GM11168 (cell line): Measurements from ENCODE around the gene PRAC1.
"Not testable (repeated sequence)": the region's sequence is repeated elsewhere in the genome, so short reads cannot be mapped to it uniquely, and the experiment has no call there.

ENCODE experiments used
- in situ Hi-C: fragments of 300-500 bp; cut with MboI; formaldehyde crosslinking; loops from one replicate; pipeline ENCODE4 v1.12.0; 2022; ENCODE audit warnings: low sequenced_read_pairs; ENCODE audit not compliant: unreplicated experiment

PRAC1 gene

DNA sequence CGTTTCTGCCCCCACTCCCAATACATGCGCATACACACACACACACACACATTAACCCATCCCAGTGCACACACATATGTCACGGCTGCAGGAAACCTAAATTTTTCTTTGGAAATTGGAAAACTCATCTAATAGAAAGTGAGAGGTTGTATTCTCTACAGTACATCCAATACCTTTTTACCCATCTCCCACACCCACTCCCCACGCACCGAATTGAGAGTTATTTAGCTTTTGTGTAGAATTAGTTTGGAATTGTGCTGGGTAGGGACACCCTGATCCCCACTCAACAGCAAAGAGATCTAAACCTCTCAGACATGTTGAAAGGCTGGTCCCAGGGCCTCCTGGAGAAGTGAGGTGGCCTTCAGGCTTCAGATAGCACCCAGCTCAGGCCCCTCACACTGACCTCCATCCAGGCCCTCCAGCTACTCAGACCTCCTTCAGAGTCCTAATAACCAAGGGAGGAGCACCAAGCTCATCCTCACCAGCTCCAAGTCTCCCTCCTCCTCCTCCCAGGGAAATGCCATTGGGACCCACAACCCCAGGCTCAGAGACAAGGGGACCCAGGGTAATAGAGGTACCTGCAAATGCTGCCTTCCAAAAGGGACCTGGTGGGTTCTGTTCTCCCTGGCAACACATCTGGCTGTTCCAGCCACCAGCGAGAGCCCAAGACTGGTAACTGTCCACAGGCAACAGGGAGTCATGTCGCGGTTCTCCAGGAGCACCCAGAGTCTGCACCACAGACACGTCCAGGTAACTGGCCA is 5.3 kb upstream of the PRAC1 start:
- in situ Hi-C loops: no loop called here

DNA sequence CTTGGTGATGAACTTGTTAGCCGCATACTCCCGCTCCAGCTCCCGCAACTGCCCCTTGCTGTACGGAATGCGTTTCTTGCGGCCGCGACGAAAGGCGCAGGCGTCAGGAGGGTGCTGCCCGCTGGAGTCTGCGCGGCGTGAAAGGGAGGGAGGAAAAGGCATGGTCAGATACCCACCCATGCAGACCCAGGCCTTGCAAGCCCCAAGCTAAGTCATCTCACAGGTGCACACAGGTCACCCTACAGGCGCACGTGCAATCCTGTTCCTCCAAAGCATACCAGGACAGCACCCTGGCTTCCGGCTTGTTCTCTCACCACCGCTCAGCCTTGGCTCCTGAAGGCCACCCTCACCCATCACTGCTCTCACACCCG is 4.6 kb upstream of the PRAC1 start:
- in situ Hi-C loops: no loop called here

DNA sequence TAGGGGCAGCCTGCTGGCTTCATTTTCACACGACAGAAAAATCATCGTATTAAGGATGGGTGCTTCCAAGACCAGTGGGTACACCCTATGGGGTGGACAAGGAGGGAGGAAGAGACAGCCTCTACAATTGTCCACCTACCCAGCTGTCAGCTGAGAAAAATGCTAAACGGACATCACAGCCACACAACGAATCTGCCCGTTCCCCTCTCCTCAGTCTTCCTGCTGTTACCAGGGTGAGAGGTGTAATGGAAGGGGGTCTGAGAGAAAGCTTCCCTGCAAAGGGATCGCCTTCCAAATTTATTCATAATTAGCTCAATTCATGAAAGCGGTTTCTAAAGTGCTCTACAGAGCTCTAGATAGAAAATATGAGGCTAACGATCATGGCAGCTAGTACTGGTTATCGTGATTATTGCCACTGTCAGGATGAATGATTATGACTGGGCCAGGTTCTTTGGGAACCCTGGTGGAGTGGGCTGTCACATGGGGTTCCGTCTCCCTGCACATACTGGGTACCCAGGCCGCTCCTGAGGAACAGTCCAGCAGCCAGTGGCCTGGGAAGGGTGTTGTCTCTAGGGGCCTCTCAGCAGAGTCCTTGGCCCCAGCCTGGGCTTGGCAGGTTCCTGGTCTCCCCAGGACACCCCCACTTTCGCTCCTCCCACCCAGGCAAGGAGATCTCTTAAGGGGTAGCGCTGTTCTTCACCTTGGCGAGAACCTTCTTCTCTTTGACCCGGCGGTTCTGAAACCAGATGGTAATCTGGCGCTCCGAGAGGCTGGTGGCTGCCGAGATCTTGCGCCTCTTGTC is 4.0 kb upstream of the PRAC1 start:
- in situ Hi-C loops: no loop called here

DNA sequence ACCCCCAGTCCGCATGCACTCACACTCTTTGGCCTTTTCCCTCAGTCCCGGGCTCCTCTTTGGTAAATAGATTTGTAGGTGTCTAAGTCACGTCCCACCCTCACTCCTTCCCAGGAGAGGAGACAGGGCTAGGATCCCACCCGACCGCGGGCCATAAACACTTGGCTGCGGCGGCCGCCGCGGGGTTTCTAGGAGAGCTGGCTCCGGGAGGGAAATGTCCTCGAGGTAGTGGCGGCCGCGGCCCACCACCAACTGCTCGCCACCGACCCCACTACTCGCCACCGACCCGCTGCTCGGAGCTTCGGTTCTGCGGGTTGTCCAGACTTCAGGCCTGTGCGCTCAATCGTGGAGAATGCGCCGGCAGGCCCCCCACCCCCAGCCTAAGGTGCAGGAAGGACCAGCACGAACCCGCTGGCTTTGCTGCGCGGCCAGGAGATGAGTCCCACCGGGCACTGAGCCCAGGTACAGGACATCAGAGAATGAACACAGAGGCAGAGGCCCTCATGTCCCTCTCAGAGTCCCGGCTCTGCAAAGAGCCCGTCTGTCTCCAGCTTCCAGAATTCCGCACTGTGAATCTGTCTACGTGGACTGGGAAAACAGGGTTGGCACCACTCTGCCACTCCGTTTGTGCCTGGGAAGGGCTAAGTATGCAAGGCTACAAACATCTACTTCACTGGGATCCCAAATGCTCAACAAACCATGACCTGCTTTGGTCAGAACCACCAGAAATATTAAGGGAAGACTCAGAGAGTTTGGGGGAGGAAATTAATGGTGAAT is 3.2 kb upstream of the PRAC1 start:
- in situ Hi-C loops: no loop called here

DNA sequence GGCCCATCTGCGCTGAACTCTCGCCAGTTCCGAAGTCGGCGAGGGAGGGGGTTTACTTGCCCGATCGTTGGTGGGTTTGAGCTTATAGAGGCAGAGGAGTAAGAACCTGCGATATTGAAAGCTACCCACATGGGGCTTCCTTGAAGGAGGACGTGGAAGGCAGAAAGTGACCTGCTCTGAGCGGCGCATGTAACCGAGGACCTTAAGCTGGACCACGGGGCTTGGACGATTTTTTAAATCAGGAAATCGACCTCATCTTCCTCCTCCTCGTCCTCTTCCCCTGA is 2.6 kb upstream of the PRAC1 start:
- in situ Hi-C loops: no loop called here

DNA sequence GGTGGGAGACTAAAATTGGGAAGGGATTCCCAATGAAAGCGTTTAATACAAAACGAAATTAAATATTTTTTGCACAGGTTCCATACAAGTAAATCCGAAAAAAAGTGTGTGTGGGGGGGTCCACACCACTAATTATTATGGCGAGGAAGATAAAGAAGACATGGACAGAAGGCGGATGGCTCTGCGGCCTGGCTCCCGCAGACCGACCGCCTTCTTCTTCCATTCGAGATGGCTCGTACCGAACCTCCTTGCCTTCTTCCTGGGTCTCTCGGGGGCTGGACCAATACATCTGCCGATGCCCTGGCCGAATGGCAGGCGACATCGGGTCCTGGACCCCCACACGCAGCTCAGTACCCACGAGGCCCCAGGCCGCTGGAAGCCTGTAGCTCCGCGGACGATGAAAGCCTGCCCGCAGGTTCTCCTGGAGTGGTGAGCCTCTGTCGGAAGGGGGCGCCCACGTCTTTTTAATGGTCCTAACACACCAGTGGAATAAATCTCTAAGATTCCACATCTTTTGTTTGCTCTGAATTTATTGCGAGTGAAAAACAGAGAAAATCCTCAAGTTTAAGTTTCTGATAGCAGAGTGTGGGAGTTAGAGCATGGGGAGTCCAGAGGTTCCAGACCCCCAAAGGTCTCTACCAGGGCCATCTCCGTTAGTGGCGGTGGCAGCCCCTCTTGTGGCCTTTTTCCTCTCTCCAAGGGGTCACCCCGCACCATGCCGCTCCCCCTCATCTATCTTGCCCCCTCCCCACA is 2.1 kb upstream of the PRAC1 start:
- in situ Hi-C loops: no loop called here

DNA sequence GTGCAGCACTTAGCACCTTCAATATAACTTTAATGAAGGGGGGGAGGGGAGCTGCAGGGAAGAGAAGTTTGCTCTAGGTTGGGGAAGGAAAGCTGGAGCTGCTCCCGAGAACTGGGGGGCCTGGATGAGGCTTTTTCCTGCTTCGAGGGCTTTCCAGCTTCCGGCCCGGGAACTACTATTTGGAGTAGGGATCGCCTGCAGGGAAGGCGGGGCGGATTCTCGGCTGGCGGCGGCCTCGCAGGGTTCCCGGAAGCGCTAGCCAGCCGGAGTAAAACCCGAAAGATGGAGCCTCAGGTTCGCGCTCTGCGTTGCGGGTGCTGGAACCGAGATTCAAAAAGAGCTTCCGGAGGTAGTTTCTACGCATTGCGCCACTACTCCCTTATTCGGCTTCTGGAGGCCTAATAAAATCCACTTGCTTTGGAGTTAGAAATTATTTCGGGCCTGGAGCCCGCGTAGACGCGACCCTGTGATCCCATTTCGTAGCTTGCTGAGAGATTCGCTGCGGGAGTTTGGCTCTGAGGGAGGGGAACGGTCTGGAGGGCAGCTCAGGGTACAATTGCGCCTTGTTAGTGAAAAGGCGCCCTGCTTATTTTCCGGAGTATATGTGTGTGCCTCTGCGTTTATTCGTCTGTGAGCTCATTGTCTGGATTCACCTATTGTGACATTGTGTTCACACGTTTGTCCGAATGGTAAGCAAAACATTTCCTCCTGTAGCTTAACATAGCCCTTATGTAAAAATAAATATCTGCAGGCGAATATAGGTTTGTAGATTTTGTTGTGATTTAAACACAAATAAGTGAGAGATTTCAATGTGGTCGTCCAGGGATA is 1.3 kb upstream of the PRAC1 start:
- in situ Hi-C loops: no loop called here

DNA sequence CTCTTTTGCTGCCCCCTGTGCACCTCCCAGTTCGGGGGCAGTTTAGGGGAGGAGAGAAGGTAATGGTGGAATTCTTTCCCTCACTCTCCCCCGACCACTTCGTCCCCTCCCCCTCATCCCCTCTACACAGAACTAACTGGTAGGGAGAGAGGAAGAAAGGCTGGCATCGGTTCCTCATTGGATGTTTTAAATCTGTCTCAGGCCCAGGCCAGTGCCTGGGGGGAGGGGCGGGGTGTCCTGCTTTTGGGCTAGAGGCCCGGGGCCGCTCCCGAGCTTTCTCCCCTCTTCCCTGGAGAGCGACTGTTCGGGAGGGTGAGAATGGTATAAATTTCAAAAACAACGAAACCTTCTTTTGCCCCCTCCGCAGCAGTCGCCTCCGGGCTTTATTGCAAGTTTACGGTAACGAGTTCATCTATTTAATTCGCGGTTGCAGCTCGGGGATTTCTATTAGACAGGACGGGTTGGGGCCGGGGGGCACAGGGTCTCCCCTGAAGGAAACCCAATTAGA is 651 bp upstream of the PRAC1 start, which contains the start of gene PRAC2:
PRAC2 (plus strand) TSS at position 271 of the 508 bp plus-strand sequence. CDS start 1,226 bp downstream, outside the sequence.
- in situ Hi-C loops: no loop called here

DNA sequence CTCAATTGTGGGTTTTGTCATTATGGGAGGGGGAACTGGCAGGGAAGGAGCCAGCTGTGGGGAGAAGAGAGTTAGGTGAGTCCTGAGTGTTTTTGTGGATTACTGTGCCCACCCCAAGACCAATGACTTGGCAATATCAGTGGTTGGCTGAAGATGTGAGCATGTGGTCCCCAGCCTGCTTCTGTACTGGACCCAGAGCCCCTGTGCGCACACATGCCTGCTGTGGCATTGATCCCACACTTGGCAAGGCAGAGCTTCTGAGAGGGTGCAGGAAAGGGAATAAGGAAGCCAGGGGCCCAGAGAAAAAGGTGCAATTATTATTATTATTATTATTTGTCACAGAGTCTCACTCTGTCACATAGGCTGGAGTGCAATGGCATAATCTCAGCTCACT is 1.3 kb downstream of the PRAC1 start:
- in situ Hi-C loops: no loop called here

DNA sequence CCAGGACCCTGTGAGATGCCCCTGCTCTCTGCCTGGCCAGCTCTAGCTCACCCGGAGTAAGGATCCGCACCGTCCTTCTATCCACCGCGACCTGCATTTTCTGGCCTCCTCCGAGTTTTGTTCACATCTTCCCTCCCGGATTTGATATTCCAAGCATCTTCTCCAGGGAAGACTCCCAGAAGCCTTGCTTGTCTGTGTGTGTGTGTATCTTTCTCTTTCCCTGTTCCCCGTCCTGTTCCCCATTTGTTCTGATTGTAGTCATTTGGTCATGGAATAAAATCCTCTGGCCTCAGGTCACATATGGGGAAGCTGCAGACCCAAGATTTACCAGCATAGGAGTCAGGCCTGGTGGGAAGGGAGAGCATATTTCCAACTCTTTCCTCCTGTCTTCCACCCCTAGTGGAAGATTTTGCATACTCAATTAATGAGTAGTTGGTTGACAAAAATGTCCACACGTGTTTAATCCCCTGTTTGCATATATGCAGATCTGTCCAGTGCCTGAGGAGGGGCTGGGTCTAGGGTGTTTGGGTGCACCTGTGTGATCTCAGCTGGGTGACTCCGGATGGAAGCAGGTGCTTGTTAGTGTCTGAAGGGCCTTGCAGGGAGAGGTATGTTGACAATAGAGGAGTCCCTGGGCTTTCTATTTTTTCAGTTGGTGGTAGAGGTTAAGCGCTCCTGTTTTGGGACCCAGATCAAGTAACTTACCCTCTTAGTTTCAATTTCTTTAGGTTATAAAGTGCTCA is 1.9 kb downstream of the PRAC1 start:
- in situ Hi-C loops: no loop called here

DNA sequence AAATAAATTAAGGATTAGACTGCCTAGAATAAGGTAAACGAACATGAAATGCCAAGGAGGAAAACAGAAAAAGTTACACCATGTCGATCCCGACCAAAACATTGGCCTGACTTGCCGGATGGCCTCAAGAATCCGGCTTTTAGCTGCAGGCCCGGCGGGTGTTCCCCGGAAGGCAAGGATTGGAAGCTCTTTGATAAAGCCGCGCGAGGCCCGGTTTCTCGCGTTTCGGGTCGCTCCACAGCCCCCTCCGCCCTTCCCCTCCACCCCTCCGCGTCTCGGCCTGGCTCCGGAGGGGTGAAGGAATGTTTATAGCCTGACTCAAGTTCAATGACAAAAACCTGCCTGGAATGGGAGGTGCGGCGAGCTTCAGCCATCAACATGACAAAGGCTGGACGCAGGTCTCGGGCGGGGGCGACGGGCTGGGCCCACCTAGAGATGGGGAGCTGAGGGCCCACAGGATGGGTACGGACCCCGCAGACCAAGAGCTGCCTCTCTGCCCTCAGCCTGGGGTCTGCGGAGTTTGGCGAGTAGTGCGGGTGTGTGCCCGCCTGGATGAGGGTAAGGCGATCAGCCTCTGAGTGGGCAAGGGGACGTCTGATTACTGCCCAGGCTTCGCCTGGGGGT is 2.6 kb downstream of the PRAC1 start:
- in situ Hi-C loops: no loop called here

DNA sequence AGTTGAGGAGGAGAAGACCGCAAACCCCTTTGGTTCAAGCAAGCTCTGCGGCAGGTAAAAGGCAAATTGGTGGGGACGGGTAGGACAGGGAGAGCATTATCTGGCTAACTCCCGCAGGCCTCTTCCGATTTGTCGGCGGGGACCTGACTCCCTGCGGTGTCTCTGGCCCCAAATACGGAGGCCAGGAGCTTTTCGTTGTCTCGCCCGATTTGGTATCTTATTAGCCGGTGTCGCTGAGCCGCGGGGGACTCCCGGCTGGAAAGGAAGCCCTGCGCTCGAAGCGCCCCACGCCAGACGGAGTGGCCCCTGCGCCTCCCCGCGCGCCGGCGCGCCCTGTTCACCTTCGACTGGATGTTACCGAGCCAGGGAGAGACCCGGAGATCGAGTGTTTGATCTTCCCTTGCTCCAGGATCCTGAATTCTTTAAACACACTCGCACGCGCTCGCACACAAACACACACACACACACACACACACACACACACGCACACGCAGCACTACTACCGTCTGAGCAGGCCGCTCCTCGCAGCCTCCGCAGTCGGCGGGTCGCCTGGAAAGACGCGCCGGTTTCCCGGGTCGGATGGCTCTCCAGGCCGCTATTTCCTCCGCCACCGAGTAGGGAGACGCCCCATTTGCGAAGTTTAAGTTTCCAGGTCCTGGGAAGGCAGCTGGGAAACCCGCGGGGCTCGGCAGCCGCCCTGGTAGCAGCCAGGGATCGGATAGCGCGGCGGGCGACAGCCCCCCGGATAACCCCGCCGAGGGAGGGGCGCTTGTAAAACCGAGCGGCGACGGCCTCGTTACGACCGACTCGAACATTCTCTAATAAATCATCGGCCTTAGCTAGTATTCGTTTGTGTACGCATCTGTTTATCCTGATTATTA is 3.3 kb downstream of the PRAC1 start:
- in situ Hi-C loops: no loop called here

DNA sequence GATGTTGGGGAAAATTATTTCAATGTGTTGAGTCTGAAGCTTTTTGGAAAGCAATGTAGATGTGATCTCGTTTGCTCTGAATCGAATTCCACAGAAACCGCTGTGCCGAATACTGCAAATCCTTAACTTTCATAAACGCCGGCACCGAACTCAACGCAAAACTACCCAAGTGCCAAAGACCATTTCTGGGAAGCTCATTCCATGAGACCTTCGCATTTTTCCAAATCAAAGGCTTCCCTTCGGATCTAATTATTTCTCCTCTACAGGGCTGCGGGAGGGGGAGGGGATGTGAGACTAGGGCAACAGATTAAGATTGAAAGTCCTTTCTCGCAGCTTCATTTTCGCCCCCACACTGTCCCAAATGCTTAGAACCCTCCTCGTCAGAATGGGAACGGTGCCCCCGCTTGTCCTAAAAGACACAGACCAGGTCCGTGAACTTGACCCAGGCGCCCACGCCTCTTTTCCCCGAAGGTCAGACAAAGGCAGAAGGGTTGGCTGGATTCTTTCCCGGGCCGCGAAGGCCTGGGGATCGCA is 4.0 kb downstream of the PRAC1 start:
- in situ Hi-C loops: no loop called here

DNA sequence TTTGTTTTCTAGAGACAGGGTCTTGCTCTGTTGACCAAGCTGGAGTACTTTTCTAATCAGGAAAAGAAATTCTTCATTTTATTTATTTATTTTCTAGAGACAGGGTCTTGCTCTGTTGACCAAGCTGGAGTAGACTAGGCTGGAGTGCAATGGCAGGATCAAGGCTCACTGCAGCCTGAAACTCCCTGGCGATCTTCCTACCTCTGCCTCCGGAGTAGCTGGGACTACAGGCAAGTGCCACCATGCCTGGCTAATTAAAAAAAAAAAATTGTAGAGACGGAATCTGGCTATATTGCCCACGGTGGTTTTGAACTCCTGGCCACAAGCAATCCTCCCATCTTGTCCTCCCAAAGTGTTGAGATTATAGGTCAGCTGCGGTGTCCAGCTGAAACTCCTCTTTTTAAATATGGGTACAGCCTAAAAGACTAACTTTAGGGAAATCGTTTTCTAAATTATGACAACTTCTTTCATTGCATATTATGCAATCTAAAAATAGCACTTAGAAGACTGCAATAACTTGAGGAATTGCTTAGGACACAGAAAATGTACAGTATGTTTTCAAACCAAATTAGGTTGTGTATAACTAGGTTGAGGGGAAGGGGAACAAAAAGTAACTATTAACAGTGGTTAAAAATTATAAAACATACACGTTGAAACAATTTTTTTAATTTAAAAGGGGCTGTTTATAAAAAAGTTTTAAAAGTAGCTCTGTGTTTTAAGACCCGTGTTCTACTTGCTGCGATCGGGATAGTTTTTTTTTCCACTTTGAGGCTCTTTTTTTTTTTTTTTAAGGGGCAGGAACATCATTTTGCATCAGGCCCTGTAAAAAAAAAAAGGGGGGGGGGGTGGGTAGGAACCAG is 4.7 kb downstream of the PRAC1 start:
- in situ Hi-C loops: no loop called here

DNA sequence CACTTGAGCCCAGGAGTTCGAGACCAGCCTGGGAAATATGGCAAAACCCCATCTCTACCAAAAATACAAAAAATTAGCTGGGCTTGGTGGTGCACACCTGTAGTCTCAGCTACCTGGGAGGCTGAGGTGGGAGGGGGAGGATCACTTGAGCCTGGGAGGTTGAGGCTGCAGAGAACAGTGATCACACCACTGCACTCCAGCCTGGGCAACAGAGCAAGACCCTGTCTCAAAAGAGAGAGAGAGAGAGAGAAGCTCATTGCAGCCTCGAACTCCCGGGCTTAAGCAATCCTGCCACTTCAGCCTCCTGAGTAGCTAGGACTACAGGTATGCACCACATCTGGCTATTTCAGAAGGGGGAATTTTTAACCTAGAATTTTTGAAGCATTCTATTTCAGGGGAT is 5.8 kb downstream of the PRAC1 start:
- in situ Hi-C loops: not testable (repeated sequence)
